Upper lobe of left lung (tissue), 4 donors: ENCODE measurements around the gene PEX14.

Experiments used
- CTCF ChIP-seq, 6 experiments: fragments of 450-650 bp in 4 of 6; fragments of 200-600 bp in 2 of 6; sonication (generic) in 2 of 6; IDR thresholded peaks; one replicate each; pipeline ENCODE4 v1.5.1; 2016 to 2019; ENCODE audit warnings: antibody characterized with exemption in 6 of 6
- EP300 ChIP-seq, 4 donors: sonication (generic); formaldehyde crosslinking; IDR thresholded peaks; one replicate each; pipeline ENCODE4 v1.5.1; 2017; ENCODE audit warnings: antibody characterized with exemption in 4 of 4, control low read depth in 2 of 4
- POLR2A ChIP-seq, 4 donors: fragments of 450-650 bp; IDR thresholded peaks; one replicate each; pipeline ENCODE4 v1.5.1; 2016 to 2017; ENCODE audit warnings: antibody characterized with exemption in 4 of 4, mild to moderate bottlenecking in 2 of 4
- POLR2AphosphoS5 ChIP-seq, 2 donors: sonication (generic); formaldehyde crosslinking; IDR thresholded peaks; one replicate each; pipeline ENCODE4 v1.5.1; 2017; ENCODE audit warnings: antibody characterized with exemption in 2 of 2

- TF ChIP-seq CTCF (IDR thresholded peaks at IDR 0.05) = no peak
- TF ChIP-seq POLR2AphosphoS5 (IDR thresholded peaks at IDR 0.05) = no peak
- TF ChIP-seq EP300 (IDR thresholded peaks at IDR 0.05) = no peak
- no peak for TF ChIP-seq POLR2A (IDR thresholded peaks at IDR 0.05)
Measured at GRCh38 chr1:10589074-10589473, 114.3 kb downstream of the PEX14 start.
